K562 (cell line): ENCODE results near the gene KMT2A. TPM values are rescaled to one million over a fixed set of nuclear protein-coding genes. Genes with fewer than 3 reads are reported as not detected.

Experiments
- BHLHE40 ChIP-seq: IDR thresholded peaks from 2 replicates; pipeline ENCODE4 v1.6.1; 2011; ENCODE audit warnings: low read length, improper control_type of control experiment
- CBX3 ChIP-seq, 2 experiments: IDR thresholded peaks; 1 replicate in 1 of 2; 2 replicates in 1 of 2; pipeline ENCODE4 v1.6.1; 2012; ENCODE audit warnings: inconsistent platforms in 2 of 2, low read length in 2 of 2, borderline replicate concordance in 1 of 2, control low read depth in 1 of 2
- GABPB2 ChIP-seq: fragments of 250-450 bp; sonication (Bioruptor Pico); conservative IDR thresholded peaks from 2 replicates; pipeline ENCODE4 v1.5.1; 2021; ENCODE audit warnings: mild to moderate bottlenecking
- GATAD2A ChIP-seq: fragments of 450-650 bp; IDR thresholded peaks from 2 replicates; pipeline ENCODE4 v1.6.1; 2017
- GATAD2B ChIP-seq: fragments of 450-650 bp; IDR thresholded peaks from 2 replicates; pipeline ENCODE4 v1.6.1; 2017; ENCODE audit warnings: mild to moderate bottlenecking, borderline replicate concordance
- KDM4B ChIP-seq, 2 experiments: fragments of 450-650 bp in 1 of 2; sonication (generic) in 1 of 2; IDR thresholded peaks; 2 replicates each; pipeline ENCODE4 v1.6.1; 2016 to 2017; ENCODE audit warnings: borderline replicate concordance in 2 of 2, antibody characterized with exemption in 1 of 2, low read depth in 1 of 2, mild to moderate bottlenecking in 1 of 2
- PTTG1 ChIP-seq: fragments of 450-650 bp; IDR thresholded peaks from 2 replicates; pipeline ENCODE4 v1.6.1; 2016; ENCODE audit warnings: low read depth, mild to moderate bottlenecking, missing genetic modification characterization, missing compliant biosample characterization
- SOX6 ChIP-seq: fragments of 450-650 bp; IDR thresholded peaks from 2 replicates; pipeline ENCODE4 v1.6.1; 2014; ENCODE audit warnings: mild to moderate bottlenecking
- ZNF140 ChIP-seq: fragments of 250-450 bp; sonication (Bioruptor Pico); IDR thresholded peaks from 2 replicates; pipeline ENCODE4 v1.8.0; 2021; ENCODE audit warnings: moderate library complexity, mild to moderate bottlenecking, inconsistent platforms
- ZNF24 ChIP-seq: fragments of 450-650 bp; IDR thresholded peaks from 2 replicates; pipeline ENCODE4 v1.6.1; 2016
- ZNF780A ChIP-seq: fragments of 250-450 bp; sonication (Bioruptor Pico); IDR thresholded peaks from 2 replicates; pipeline ENCODE4 v1.5.0; 2021; ENCODE audit warnings: mild to moderate bottlenecking
- ZNF79 ChIP-seq: fragments of 250-450 bp; sonication (Bioruptor Pico); IDR thresholded peaks from 2 replicates; pipeline ENCODE4 v1.4.0; 2020; ENCODE audit warnings: low read depth, mild to moderate bottlenecking, moderate library complexity
- polyA plus RNA-seq, 8 experiments: library from polyadenylated mRNA; depleted of rRNA in 4 of 8; stranded (reverse) in 5 of 8; unstranded in 3 of 8; fragments of >200 nt; fragmentation: Nextera tagmentation in 2 of 8; fragmentation: Illumina TruSeq in 1 of 8; extraction: Ambion mirVana in 2 of 8; extraction: Trizol in 1 of 8; gene quantifications; 2 replicates each; pipeline versions ENCODE4 v1.2.1 to v1.2.3, GENCODE V29; 2011 to 2014; ENCODE audit warnings: inconsistent platforms in 1 of 8, missing spikeins in 1 of 8
- total RNA-seq, 7 experiments: library from RNA; depleted of rRNA in 6 of 7; stranded (reverse); fragments of >200 nt in 6 of 7; fragmentation: Illumina TruSeq in 2 of 7; extraction: Trizol in 2 of 7; gene quantifications; 2 replicates each; pipeline versions ENCODE4 v1.2.1 to v1.2.3, GENCODE V29; 2011 to 2021; ENCODE audit warnings: low replicate concordance in 1 of 7
- TF ChIP-seq, protein P1 (sequence below): fragments of 250-450 bp; sonication (Bioruptor Pico); IDR thresholded peaks from 2 replicates; pipeline ENCODE4 v1.8.0; 2022; ENCODE audit warnings: moderate library complexity, mild to moderate bottlenecking, inconsistent platforms
- TF ChIP-seq, protein P2 (sequence below): sonication (generic); formaldehyde crosslinking; IDR thresholded peaks from 2 replicates; pipeline ENCODE4 v1.8.0; 2023; ENCODE audit warnings: mild to moderate bottlenecking, missing genetic modification reagents
- TF ChIP-seq, protein P3 (sequence below): fragments of 250-450 bp; sonication (Bioruptor Pico); IDR thresholded peaks from 2 replicates; pipeline ENCODE4 v1.4.0; 2020; ENCODE audit warnings: mild to moderate bottlenecking, moderate library complexity
- TF ChIP-seq, protein P4 (sequence below): fragments of 150-350 bp; IDR thresholded peaks from 2 replicates; pipeline ENCODE4 v1.6.1; 2014; ENCODE audit warnings: low read depth, mild to moderate bottlenecking, low read length, borderline replicate concordance

The KMT2A gene
- total and polyA plus RNA-seq, 9 of the 15 experiments (the other 6 are each of a cell fraction or from before 2014, with no cell fraction given): 9.6 to 59.9 (median 32.6) TPM

DNA sequence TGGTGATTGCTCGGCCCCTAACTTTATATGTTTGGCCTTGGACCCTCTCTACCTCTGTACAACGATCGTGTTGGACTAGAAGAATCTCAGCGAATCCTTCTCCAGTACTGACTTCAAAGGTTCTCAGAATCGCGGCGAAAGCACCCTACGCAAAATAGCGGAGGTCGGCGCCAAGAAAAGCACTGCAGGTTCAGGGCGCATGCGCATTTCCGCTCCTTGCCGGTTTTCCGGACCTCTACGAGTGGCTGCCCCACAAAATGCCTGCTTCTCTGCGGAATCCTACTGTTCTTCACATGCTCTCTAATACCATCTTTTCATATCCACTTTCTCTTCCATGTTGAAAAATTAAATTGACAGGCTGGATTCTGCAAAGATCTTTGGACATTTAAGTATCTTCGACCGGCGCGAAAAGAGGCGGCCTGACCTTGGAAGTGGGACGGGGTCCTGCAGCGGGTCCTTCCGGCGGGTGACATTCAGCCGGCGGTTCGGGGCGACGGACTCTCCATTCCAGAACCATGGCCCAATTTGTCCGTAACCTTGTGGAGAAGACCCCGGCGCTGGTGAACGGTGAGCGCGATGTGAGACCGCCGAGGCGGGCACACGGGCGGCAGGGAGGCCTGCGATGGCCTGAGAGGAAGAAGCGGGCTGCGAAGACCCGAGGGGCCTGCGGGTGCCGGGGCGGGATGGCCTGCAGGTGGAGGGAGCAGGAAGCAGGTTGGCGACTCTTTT, 35.0 kb upstream of the KMT2A start, which contains the start of gene ATP5MG (continued):
- TF ChIP-seq, protein P1, sequence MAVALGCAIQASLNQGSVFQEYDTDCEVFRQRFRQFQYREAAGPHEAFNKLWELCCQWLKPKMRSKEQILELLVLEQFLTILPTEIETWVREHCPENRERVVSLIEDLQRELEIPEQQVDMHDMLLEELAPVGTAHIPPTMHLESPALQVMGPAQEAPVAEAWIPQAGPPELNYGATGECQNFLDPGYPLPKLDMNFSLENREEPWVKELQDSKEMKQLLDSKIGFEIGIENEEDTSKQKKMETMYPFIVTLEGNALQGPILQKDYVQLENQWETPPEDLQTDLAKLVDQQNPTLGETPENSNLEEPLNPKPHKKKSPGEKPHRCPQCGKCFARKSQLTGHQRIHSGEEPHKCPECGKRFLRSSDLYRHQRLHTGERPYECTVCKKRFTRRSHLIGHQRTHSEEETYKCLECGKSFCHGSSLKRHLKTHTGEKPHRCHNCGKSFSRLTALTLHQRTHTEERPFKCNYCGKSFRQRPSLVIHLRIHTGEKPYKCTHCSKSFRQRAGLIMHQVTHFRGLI: no peak
- TF ChIP-seq ZNF24 (no peak), ZNF140 (CRISPR knock-in tag) (no peak), PTTG1 (tag) (no peak), BHLHE40 (no peak), GATAD2B (no peak), GABPB2 (CRISPR knock-in tag) (no peak), KDM4B (IDR thresholded peaks at IDR 0.05; ENCODE audit: borderline replicate concordance in 2 of 2, low read depth in 1 of 2) (no peak), SOX6 (no peak), CBX3 (IDR thresholded peaks at IDR 0.05; ENCODE audit: borderline replicate concordance in 1 of 2, low read length in 2 of 2) (no peak), GATAD2A (0 out of 2 replicates have a peak, but pooled peaks have one; percentile 79), ZNF79 (CRISPR knock-in tag) (no peak), ZNF780A (CRISPR knock-in tag) (no peak)
- TF ChIP-seq, protein P2, sequence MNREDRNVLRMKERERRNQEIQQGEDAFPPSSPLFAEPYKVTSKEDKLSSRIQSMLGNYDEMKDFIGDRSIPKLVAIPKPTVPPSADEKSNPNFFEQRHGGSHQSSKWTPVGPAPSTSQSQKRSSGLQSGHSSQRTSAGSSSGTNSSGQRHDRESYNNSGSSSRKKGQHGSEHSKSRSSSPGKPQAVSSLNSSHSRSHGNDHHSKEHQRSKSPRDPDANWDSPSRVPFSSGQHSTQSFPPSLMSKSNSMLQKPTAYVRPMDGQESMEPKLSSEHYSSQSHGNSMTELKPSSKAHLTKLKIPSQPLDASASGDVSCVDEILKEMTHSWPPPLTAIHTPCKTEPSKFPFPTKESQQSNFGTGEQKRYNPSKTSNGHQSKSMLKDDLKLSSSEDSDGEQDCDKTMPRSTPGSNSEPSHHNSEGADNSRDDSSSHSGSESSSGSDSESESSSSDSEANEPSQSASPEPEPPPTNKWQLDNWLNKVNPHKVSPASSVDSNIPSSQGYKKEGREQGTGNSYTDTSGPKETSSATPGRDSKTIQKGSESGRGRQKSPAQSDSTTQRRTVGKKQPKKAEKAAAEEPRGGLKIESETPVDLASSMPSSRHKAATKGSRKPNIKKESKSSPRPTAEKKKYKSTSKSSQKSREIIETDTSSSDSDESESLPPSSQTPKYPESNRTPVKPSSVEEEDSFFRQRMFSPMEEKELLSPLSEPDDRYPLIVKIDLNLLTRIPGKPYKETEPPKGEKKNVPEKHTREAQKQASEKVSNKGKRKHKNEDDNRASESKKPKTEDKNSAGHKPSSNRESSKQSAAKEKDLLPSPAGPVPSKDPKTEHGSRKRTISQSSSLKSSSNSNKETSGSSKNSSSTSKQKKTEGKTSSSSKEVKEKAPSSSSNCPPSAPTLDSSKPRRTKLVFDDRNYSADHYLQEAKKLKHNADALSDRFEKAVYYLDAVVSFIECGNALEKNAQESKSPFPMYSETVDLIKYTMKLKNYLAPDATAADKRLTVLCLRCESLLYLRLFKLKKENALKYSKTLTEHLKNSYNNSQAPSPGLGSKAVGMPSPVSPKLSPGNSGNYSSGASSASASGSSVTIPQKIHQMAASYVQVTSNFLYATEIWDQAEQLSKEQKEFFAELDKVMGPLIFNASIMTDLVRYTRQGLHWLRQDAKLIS (CRISPR knock-in tag): peak; percentile 84; the same call in 1 of the 2 replicates
- TF ChIP-seq, protein P3, sequence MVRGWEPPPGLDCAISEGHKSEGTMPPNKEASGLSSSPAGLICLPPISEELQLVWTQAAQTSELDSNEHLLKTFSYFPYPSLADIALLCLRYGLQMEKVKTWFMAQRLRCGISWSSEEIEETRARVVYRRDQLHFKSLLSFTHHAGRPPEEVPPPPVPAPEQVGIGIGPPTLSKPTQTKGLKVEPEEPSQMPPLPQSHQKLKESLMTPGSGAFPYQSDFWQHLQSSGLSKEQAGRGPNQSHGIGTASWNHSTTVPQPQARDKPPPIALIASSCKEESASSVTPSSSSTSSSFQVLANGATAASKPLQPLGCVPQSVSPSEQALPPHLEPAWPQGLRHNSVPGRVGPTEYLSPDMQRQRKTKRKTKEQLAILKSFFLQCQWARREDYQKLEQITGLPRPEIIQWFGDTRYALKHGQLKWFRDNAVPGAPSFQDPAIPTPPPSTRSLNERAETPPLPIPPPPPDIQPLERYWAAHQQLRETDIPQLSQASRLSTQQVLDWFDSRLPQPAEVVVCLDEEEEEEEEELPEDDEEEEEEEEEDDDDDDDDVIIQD (CRISPR knock-in tag): no peak
- TF ChIP-seq, protein P4, sequence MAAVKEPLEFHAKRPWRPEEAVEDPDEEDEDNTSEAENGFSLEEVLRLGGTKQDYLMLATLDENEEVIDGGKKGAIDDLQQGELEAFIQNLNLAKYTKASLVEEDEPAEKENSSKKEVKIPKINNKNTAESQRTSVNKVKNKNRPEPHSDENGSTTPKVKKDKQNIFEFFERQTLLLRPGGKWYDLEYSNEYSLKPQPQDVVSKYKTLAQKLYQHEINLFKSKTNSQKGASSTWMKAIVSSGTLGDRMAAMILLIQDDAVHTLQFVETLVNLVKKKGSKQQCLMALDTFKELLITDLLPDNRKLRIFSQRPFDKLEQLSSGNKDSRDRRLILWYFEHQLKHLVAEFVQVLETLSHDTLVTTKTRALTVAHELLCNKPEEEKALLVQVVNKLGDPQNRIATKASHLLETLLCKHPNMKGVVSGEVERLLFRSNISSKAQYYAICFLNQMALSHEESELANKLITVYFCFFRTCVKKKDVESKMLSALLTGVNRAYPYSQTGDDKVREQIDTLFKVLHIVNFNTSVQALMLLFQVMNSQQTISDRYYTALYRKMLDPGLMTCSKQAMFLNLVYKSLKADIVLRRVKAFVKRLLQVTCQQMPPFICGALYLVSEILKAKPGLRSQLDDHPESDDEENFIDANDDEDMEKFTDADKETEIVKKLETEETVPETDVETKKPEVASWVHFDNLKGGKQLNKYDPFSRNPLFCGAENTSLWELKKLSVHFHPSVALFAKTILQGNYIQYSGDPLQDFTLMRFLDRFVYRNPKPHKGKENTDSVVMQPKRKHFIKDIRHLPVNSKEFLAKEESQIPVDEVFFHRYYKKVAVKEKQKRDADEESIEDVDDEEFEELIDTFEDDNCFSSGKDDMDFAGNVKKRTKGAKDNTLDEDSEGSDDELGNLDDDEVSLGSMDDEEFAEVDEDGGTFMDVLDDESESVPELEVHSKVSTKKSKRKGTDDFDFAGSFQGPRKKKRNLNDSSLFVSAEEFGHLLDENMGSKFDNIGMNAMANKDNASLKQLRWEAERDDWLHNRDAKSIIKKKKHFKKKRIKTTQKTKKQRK: no peak
